Peyer's patch (tissue), 4 donors: ENCODE measurements around the gene SLC27A4. TPM values are rescaled to one million over a fixed set of nuclear protein-coding genes. Genes with fewer than 3 reads are reported as not detected.

ENCODE experiments used
- DNase-seq, 3 donors: peaks; one replicate each; pipeline ENCODE4 v3.0.0-alpha.2; 2017 to 2019
- H3K27ac ChIP-seq, 4 donors: fragments of 200-600 bp; sonication (generic); one replicate each; pipeline ENCODE4 v1.5.1; 2016 to 2019
- H3K27me3 ChIP-seq, 2 donors: fragments of 200-600 bp; sonication (generic); one replicate each; pipeline ENCODE4 v1.5.1; 2019
- H3K36me3 ChIP-seq, 3 donors: fragments of 200-600 bp; sonication (generic); one replicate each; pipeline ENCODE4 v1.5.1; 2016 to 2019
- H3K4me1 ChIP-seq, 4 donors: fragments of 200-600 bp; sonication (generic); one replicate each; pipeline ENCODE4 v1.5.1; 2016 to 2019
- H3K4me3 ChIP-seq, 4 donors: fragments of 200-600 bp; sonication (generic); 1 replicate in 3 of 4; 2 replicates in 1 of 4; pipeline ENCODE4 v1.5.1; 2016 to 2019; ENCODE audit warnings: mild to moderate bottlenecking in 1 of 4
- H3K9me3 ChIP-seq, 4 donors: fragments of 200-600 bp; sonication (generic); one replicate each; pipeline ENCODE4 v1.5.1; 2016 to 2019; ENCODE audit warnings: mild to moderate bottlenecking in 1 of 4
- POLR2A ChIP-seq, 2 donors: fragments of 450-650 bp; IDR thresholded peaks; one replicate each; pipeline ENCODE4 v1.5.1; 2017; ENCODE audit warnings: antibody characterized with exemption in 2 of 2, mild to moderate bottlenecking in 2 of 2, moderate library complexity in 2 of 2
- total RNA-seq, 4 donors: library from RNA; depleted of rRNA; stranded (reverse); fragments of >200 nt; gene quantifications; one replicate each; pipeline ENCODE4 v1.1.0, GENCODE V29; 2016
- TF ChIP-seq, protein P1 (sequence below), 6 experiments: fragments of 450-650 bp in 4 of 6; fragments of 200-600 bp in 2 of 6; sonication (generic) in 1 of 6; IDR thresholded peaks; one replicate each; pipeline ENCODE4 v1.5.1; 2017 to 2019; ENCODE audit warnings: antibody characterized with exemption in 6 of 6, mild to moderate bottlenecking in 3 of 6, moderate library complexity in 1 of 6

The SLC27A4 gene
- total RNA-seq: 100 to 1,000 TPM in 3 of 4 donors, 10 to 100 TPM in 1; 28.1 to 312 (median 149) TPM

GRCh38 chr9:128339761-128340690, at the start of gene SLC27A4:
Gene SLC27A4, plus strand, starts transcription at chr9:128340527. Its CDS starts 2,606 bp downstream, at chr9:128343133.
- Histone ChIP-seq H3K4me1 (peaks cover 0 to 19% (median 5%) of the 10 kb centered on the region in 4 donors), H3K27me3 (no peaks in the 10 kb centered on the region), H3K4me3 (peak within 1 kb of the TSS; percentile 55 to 93 (median 77)), H3K36me3 (peaks cover 0 to 30% (median 0%) of the 10 kb centered on the region in 3 donors), H3K9me3 (no peaks in the 10 kb centered on the region), H3K27ac (peak within 1 kb of the TSS; percentile 69 to 98 (median 82))
- TF ChIP-seq, protein P1, sequence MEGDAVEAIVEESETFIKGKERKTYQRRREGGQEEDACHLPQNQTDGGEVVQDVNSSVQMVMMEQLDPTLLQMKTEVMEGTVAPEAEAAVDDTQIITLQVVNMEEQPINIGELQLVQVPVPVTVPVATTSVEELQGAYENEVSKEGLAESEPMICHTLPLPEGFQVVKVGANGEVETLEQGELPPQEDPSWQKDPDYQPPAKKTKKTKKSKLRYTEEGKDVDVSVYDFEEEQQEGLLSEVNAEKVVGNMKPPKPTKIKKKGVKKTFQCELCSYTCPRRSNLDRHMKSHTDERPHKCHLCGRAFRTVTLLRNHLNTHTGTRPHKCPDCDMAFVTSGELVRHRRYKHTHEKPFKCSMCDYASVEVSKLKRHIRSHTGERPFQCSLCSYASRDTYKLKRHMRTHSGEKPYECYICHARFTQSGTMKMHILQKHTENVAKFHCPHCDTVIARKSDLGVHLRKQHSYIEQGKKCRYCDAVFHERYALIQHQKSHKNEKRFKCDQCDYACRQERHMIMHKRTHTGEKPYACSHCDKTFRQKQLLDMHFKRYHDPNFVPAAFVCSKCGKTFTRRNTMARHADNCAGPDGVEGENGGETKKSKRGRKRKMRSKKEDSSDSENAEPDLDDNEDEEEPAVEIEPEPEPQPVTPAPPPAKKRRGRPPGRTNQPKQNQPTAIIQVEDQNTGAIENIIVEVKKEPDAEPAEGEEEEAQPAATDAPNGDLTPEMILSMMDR (IDR thresholded peaks at IDR 0.05): peak in 1 of 6 experiments; percentile 6
- TF ChIP-seq POLR2A (IDR thresholded peaks at IDR 0.05): peak in 1 of 2 donors; percentile 35
- DNase-seq: peak; percentile 71 to 92 (median 91)

DNA sequence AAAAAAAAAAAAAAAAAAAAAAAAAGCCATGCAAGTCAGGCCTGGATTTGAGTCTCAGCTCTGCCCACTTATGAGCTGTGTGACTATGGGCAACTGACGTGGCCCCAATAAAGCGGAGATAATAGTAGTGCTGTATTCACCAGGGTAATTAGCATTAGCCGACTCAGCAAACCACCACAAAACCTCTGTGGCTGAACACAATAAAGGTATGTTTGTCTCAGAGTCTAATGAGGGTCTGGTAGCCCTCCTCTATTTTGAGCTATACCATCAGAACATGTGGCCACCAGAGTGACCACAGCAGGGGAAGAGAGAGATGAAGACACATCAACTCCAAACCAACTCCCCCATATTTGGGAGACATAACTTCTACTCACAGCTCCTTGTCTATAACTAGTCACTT, 48.3 kb upstream of the SLC27A4 start:
- no peak overlapping the region for H3K27ac ChIP-seq
- peaks cover 0 to 17% (median 2%) of the 10 kb centered on the region in 4 donors for H3K4me1 ChIP-seq
- peaks cover 0 to 18% (median 0%) of the 10 kb centered on the region in 3 donors for H3K36me3 ChIP-seq
- TF ChIP-seq, protein P1 (IDR thresholded peaks at IDR 0.05): no peak
- TF ChIP-seq POLR2A (IDR thresholded peaks at IDR 0.05): no peak
- no peaks in the 10 kb centered on the region for H3K9me3 ChIP-seq
- DNase-seq: no peak
- no peak overlapping the region for H3K4me3 ChIP-seq
- no peaks in the 10 kb centered on the region for H3K27me3 ChIP-seq

GRCh38 chr9:128293091-128293490, 47.2 kb upstream of the SLC27A4 start:
- Histone ChIP-seq H3K4me1 (peaks cover 0 to 21% (median 2%) of the 10 kb centered on the region in 4 donors), H3K27me3 (no peaks in the 10 kb centered on the region), H3K9me3 (no peaks in the 10 kb centered on the region), H3K4me3 (no peak overlapping the region), H3K36me3 (peaks cover 0 to 10% (median 0%) of the 10 kb centered on the region in 3 donors), H3K27ac (no peak overlapping the region)
- TF ChIP-seq POLR2A (IDR thresholded peaks at IDR 0.05): no peak
- TF ChIP-seq, protein P1 (IDR thresholded peaks at IDR 0.05): no peak
- DNase-seq: no peak

GRCh38 chr9:128294142-128294541, 46.2 kb upstream of the SLC27A4 start:
- H3K4me3 ChIP-seq: no peak overlapping the region
- H3K9me3 ChIP-seq: no peaks in the 10 kb centered on the region
- DNase-seq: no peak
- H3K27ac ChIP-seq: peak overlapping the region in 1 of 4 donors; percentile 46
- H3K4me1 ChIP-seq: peaks cover 0 to 21% (median 2%) of the 10 kb centered on the region in 4 donors
- TF ChIP-seq, protein P1 (IDR thresholded peaks at IDR 0.05): no peak
- no peak for TF ChIP-seq POLR2A (IDR thresholded peaks at IDR 0.05)
- no peaks in the 10 kb centered on the region for H3K27me3 ChIP-seq
- peaks cover 0 to under 1% (median 0%) of the 10 kb centered on the region in 3 donors for H3K36me3 ChIP-seq

GRCh38 chr9:128296340-128297220, 43.7 kb upstream of the SLC27A4 start:
- no peaks in the 10 kb centered on the region for H3K36me3 ChIP-seq
- peak overlapping the region in 3 of 4 donors; percentile 74 to 93 (median 84) for H3K27ac ChIP-seq
- DNase-seq: peak in 2 of 3 donors; percentile 61 to 78
- no peak overlapping the region for H3K4me3 ChIP-seq
- TF ChIP-seq POLR2A (IDR thresholded peaks at IDR 0.05): peak in 1 of 2 donors; percentile 32
- TF ChIP-seq, protein P1 (IDR thresholded peaks at IDR 0.05): no peak
- H3K9me3 ChIP-seq: no peaks in the 10 kb centered on the region
- no peaks in the 10 kb centered on the region for H3K27me3 ChIP-seq
- peaks cover 0 to 21% (median 2%) of the 10 kb centered on the region in 4 donors for H3K4me1 ChIP-seq
